AG08395 (cell line): Measurements from ENCODE around the gene ZNF627.
"Not testable (repeated sequence)": the region's sequence is repeated elsewhere in the genome, so short reads cannot be mapped to it uniquely, and the experiment has no call there.

ENCODE experiments used
- DNase-seq: peaks from one replicate; pipeline ENCODE4 v3.0.0; 2012; ENCODE audit warnings: mixed read lengths, low spot score

The ZNF627 gene

DNA sequence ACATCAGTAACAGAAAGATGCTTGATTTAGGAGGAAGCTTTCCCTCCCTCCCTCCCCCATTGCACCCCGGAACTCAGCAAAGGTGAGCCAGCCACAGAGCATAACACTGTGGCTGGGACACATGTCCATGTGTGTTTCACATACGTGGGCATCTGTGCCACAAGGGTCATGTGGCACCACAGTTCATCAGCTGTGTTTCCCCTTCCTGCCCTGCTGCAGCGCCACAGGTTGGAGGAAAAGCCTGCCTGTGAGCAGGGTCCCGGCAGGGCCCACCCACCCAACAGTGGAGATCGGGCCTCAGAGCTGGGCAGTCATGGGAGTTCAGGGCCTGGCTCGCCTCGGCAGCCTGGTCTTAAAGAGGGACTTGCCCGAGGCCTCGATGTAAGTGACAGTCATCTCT lies 22.6 kb upstream of the ZNF627 start:
- no peak for DNase-seq

DNA sequence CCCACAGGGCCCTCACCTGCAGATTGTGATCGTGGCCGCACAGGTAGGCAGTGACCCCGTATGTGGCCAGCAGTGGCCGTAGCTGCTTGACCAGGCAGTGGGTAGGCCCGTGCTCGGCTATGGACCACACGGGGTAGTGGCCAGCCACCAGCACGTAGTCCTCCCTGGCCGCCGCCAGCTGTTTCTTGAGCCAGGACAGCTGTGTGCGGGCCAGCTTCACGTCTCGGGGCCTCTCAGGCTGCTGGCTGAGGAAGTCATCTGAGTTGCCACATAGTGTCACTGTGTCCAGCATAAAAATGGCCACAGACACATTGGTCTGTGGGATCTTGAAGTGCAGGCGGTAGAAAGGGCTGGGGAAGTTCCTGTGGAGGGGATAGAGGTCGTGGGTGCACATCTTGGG lies 21.1 kb upstream of the ZNF627 start:
- DNase-seq: no peak

DNA sequence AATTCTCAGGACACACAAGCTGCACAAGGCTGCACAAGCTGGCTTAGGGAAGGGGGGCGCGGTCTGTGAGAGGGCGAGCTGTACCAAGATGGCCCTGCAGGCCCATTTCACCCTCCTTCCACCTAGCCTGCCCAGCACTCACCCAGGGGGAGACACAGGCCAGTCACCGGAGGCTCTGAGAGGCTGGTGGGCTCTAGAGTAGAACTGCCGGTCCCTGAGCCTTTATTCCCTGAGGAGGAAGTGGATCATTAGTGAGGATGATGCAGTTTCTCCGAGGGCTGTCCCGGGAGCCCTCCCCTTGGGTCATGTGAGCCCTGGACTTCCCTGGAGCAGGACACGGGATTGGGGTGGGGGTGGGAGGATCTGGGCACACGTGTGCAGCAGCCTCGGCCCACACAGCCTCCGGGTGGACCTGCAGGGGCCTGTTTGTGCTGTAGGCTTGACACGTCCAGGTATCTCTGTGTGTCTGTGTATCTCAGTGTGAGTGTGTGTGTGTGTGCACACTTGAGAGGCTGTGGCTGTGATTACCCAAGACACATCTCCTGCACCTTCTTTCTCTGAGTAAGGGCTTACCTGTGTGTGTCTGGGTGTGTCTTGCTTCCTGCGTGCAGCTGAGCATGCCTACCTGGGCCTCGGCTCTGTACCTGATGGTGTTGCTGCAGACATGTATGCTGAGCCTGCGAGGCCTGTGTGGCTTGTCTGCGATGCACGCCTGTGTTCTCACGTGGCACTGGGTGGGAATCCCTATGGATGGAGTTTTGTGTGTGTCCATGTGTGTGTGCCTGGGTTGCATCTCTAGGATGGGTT lies 19.6 kb upstream of the ZNF627 start, which contains the start of gene ACP5:
Gene ACP5, minus strand, starts transcription at position 195 of the 807 bp plus-strand sequence. CDS start 328 bp downstream, outside the sequence.
- DNase-seq: peak; percentile 25

- no peak for DNase-seq
Measured at GRCh38 chr19:11578258-11579142, 18.8 kb upstream of the ZNF627 start.

DNA sequence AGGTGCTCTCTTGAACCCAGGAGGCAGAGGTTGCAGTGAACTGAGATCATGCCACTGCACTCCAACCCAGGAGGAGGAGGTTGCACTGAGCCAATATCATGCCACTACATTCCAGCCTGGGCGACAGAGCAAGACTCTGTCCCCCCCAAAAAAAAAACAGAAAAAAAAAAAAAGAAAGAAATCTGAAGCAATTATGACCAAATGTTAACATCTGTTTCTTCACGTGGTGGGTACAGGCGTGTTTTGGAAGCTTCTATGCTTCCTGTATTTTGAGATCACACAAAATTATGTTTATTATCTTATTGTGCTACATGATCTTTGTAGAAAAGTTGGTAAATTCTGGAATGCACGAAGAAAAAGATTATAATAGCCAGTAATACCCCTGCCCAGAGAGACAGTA lies 17.2 kb upstream of the ZNF627 start:
- no peak for DNase-seq

DNA sequence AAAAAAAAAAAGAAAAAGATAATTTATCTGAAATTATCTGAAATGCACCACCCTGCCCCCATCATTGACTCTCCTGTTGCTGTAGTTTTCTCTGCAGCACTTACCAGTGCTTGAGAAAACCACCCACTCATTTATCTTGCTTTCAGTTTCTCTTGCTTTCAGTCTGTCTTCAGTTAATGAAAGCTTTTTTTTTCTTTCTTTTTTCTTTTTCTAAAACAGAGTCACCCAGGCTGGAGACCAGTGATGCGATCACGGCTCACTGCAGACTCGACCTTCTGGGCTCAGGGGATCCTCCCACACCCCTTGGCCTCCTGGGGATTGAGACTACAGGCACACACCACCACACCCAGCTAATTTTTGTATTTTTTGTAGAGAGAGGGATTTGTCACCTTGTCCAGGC lies 15.5 kb upstream of the ZNF627 start:
- no peak for DNase-seq

DNA sequence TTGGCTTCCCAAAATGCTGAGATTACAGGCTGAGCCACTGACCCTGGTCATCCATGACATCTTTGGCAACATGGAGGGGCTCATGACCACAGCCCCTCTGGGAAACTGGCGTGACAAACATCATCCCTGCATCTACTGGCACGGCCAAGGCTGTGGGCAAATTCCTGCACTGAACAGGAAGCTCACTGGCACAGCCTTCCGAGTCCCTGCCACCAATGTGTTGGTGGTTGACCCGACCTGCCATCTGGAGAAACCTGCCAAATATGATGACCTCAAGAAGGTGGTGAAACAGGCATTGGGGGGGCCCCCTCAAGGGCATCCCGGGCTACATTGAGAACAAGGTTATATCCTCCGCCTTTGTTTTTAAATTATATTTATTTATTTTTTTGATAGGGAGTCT lies 11.0 kb upstream of the ZNF627 start:
- no peak for DNase-seq

- peak; percentile 87 for DNase-seq
Measured at GRCh38 chr19:11587302-11587974, 9.8 kb upstream of the ZNF627 start.

GRCh38 chr19:11587975-11588631 lies 9.2 kb upstream of the ZNF627 start:
- DNase-seq: no peak

DNA sequence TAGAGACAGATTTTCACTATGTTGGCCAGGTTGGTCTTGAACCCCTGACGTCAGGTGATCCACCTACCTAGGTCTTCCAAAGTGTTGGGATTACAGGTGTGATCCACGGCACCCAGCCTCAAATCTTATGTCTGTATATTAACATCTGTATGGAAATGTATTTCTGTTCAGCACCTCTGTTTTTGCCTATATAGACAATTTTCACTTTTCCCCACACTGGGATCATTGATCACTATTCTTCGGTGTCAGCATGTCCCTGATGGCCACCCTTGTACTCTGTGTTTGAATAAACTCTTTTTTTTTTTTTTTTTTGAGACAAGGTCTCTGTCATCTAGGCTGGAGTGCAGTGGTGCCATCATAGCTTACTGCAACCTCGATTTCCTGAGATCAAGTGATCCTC lies 3.2 kb upstream of the ZNF627 start:
- no peak for DNase-seq

- no peak for DNase-seq
Measured at GRCh38 chr19:11596156-11596555, 1.1 kb upstream of the ZNF627 start.

- DNase-seq: no peak
Measured at GRCh38 chr19:11598103-11598483, 810 bp downstream of the ZNF627 start.

GRCh38 chr19:11598746-11599145 lies 1.5 kb downstream of the ZNF627 start:
- no peak for DNase-seq

DNA sequence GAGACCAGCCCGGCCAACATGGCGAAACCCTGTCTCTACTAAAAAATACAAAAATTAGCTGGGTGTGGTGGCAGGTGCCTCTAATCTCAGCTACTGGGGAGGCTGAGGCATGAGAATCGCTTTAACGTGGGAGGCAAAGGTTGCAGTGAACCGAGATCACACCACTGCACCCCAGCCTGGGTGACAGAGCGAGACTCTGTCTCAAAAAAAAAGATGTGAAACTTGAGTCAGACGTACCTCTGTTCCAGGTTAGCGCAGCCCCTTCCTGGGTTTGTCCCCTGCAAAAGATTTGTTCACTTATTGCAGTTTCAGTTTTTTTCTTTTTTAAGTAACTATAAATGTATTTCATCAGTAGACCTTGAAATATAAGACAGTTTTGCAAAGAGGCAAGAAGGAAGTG lies 2.4 kb downstream of the ZNF627 start:
- DNase-seq: not testable (repeated sequence)

GRCh38 chr19:11606484-11606883 lies 9.2 kb downstream of the ZNF627 start:
- DNase-seq: no peak

GRCh38 chr19:11611730-11612129 lies 14.4 kb downstream of the ZNF627 start:
- DNase-seq: no peak

DNA sequence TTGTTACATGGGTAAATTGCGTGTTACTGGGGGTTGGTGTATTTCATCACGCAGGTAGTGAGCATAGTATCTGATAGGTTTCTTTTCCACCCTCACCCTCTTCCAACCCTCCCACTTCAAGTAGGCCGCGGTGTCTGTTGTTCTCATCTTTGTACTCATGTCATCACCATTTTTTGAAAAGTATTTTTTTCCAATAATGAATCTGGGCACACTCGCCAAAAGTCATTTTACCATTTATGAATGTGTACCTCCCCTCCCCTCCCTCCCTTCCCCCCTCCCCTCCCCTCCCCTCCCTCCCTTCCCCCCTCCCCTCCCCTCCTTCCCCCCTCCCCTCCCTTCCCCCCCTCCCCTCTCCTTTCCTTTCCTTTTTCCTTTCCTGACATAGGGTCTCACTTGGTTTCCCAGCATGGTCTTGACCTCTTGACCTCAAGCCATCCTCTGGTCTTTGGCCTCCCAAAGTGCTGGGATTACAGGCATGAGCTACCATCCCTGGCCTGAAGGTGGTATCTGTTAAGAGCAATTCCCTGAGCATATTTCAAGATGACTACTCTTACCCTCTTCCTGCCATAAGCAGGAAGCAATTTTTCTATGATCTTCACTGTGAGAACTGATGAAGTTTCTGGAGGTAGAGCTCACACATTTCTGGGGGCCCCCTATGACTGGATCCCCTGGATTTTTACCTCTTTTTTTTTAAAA lies 15.7 kb downstream of the ZNF627 start:
- no peak for DNase-seq

DNA sequence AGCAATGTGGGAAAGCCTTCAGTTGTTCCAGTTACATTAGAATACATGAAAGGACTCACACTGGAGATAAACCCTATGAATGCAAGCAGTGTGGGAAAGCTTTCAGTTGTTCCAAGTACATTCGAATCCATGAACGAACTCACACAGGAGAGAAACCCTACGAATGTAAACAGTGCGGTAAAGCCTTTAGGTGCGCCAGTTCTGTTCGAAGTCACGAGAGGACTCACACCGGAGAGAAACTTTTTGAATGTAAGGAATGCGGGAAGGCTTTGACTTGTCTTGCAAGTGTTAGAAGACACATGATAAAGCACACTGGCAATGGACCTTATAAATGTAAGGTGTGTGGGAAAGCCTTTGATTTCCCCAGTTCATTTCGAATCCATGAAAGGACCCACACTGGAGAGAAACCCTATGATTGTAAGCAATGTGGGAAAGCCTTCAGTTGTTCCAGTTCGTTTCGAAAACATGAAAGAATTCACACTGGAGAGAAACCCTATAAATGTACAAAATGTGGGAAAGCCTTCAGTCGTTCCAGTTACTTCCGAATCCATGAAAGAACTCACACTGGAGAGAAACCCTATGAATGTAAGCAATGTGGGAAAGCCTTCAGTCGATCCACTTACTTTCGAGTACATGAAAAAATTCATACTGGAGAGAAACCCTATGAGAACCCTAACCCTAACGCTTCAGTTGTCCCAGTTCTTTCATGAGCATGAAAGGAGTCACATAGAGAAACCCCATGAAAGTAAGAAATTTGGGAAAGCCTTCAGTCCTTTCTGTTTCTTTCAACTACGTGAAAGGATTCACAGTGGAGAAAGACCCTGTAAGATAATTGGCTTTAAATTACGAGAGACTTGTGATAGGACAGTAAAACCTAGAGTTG lies 20.1 kb downstream of the ZNF627 start:
- DNase-seq: no peak

- no peak for DNase-seq
Measured at GRCh38 chr19:11620553-11620952, 23.3 kb downstream of the ZNF627 start.

- DNase-seq: not testable (repeated sequence)
Measured at GRCh38 chr19:11622401-11622800, 25.1 kb downstream of the ZNF627 start.
